ENCODE data around the gene TM2D3. TPM values are rescaled to one million over a fixed set of nuclear protein-coding genes. Genes with fewer than 3 reads are reported as not detected.

Gene TM2D3, protein sequence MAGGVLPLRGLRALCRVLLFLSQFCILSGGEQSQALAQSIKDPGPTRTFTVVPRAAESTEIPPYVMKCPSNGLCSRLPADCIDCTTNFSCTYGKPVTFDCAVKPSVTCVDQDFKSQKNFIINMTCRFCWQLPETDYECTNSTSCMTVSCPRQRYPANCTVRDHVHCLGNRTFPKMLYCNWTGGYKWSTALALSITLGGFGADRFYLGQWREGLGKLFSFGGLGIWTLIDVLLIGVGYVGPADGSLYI
- total RNA-seq (10 to 100 TPM; 36.5 to 49.2 (median 42.3) TPM), polyA plus RNA-seq (49.7 TPM)
- long read RNA-seq, donor 1, transcript TM2D3-202 (5 exons, 1,329 nt) = major isoform, 29 of 44 reads
- long read RNA-seq, donor 1, transcript TM2D3-201 (6 exons, 1,381 nt) = minor isoform, 13 of 44 reads
- long read RNA-seq, donor 1, partial matches to known transcripts = 0 of 44 reads
- long read RNA-seq, donor 1, other reads (novel, unspliced or antisense) = 1 of 44 reads
- long read RNA-seq, donor 2, transcript TM2D3-202 (5 exons, 1,329 nt) = major isoform, 13 of 19 reads
- long read RNA-seq, donor 2, partial matches to known transcripts = 0 of 19 reads
- long read RNA-seq, donor 2, other reads (novel, unspliced or antisense) = 2 of 19 reads
- long read RNA-seq, donor 3, transcript TM2D3-202 (5 exons, 1,329 nt) = major isoform, 60 of 90 reads
- long read RNA-seq, donor 3, transcript TM2D3-201 (6 exons, 1,381 nt) = minor isoform, 18 of 90 reads
- long read RNA-seq, donor 3, partial matches to known transcripts = 1 of 90 reads
- long read RNA-seq, donor 3, other reads (novel, unspliced or antisense) = 6 of 90 reads
- long read RNA-seq, donor 4, transcript TM2D3-202 (5 exons, 1,329 nt) = major isoform, 14 of 18 reads
- long read RNA-seq, donor 4, partial matches to known transcripts = 0 of 18 reads
- long read RNA-seq, donor 4, other reads (novel, unspliced or antisense) = 1 of 18 reads

DNA sequence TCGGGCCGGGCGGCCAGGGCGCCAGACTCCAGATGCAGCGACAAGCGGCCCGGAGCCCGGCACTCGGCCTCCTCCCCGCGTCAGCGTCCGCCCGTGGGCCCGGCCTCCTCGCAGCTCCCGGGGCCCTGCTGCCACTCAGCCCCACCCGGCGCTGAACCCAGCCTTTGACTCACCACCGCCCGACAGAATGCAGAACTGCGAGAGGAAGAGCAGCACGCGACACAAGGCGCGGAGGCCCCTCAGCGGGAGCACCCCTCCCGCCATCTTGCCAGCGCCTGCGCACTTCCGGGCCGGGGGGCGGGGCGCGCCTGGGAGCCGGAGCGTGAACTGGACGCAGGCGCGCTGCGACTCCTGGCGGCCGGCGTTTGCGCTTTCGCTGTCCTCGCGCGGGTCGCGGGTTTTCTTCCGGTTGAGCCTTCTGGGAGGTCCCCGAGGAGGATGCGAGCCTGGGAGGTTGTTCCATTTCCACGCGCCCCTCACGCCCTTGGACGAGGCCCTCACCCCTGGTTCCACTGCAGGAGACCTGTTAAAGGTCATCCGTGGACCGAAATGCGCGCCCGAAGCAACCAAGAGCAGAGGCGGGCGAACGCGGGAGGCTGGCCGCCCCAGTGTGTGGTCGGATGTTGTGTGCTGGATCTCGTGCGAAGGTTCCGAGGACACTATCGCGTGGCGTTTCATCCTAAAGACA lies at the start of gene TM2D3:
Gene TM2D3 (minus strand): TSS at position 284 of the 688 bp plus-strand sequence. CDS start 20 bp downstream, at position 264.
- Histone ChIP-seq H3K4me3 (ENCODE audit: low read length) (peak within 1 kb of the TSS; percentile 76), H3K27me3 (ENCODE audit: control insufficient read depth, insufficient read depth) (no peaks in the 10 kb centered on the region), H3K27ac (ENCODE audit: low read length) (peak within 1 kb of the TSS; percentile 95), H3K9me3 (ENCODE audit: control insufficient read depth, low read length) (no peaks in the 10 kb centered on the region), H3K4me1 (ENCODE audit: control insufficient read depth, insufficient read depth, low read length) (peaks cover 5% of the 10 kb centered on the region)
- ATAC-seq (peak; percentile 97 to 98), DNase-seq (peak; percentile 95 to 99 (median 98))
- under 1% methylated on average over 75 of the region's 75 CpGs for WGBS
- intact Hi-C loops (cut with DNase I) = loop anchor here in 1 of 4 donors (5.0 kb wide), 1 partner anchor 355 kb away; the partner anchor contains the start of gene SNRPA1

- H3K27ac ChIP-seq (ENCODE audit: low read length) = no peak overlapping the region
- H3K4me3 ChIP-seq (ENCODE audit: low read length) = no peak overlapping the region
- H3K4me1 ChIP-seq (ENCODE audit: control insufficient read depth, insufficient read depth, low read length) = no peaks in the 10 kb centered on the region
- ATAC-seq (no peak), DNase-seq (no peak)
- H3K9me3 ChIP-seq (ENCODE audit: control insufficient read depth, low read length) = no peaks in the 10 kb centered on the region
- WGBS = 94% methylated on average over 2 of the region's 2 CpGs
- no peaks in the 10 kb centered on the region for H3K27me3 ChIP-seq (ENCODE audit: control insufficient read depth, insufficient read depth)
- intact Hi-C loops (cut with DNase I) = no loop called here
Measured at GRCh38 chr15:101698314-101698713, 46.1 kb upstream of the TM2D3 start.

DNA sequence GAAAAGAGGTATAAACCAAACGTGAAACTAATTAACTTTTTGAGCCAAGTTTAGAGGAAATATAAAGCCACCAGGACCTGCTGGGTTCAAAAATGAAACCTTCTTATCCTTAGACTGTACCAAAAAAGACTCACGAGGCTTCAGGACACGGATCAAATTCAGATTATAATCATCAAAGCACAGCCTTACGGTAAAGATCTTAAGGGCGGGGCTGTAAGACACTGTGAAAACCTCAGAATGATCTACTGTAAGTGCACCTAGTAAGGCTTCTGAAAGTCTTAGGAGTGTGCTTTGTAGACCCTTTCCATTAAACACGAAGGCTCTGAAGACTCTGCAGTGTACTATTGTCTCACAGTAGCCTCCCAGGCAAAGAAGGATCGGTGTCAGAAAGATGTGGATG lies 45.3 kb upstream of the TM2D3 start:
- 97% methylated on average over 7 of the region's 7 CpGs for WGBS
- intact Hi-C loops (cut with DNase I) = no loop called here
- no peak for ATAC-seq

DNA sequence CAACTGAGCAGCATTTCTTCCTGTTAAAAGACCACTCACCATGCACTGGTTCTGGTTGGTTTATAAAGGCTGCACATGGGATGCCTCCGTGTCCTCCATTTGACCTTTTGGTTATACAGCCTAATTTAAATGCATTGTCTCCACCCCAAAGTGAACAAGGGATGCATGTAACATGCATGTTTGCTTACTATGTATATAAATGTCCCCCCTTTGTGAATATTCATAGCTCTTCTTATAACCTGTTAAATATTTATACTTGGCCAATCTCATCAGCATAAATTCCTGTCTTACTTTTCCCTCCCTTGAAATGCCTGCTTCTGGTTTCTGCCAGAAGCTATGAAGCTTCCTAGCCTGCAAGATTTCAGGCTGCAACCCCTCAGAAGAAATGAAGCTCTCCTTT lies 44.6 kb upstream of the TM2D3 start:
- H3K4me3 ChIP-seq (ENCODE audit: low read length) = no peak overlapping the region
- no peak for ATAC-seq
- intact Hi-C loops (cut with DNase I) = no loop called here
- 98% methylated on average over 1 of the region's 1 CpG for WGBS
- H3K4me1 ChIP-seq (ENCODE audit: control insufficient read depth, insufficient read depth, low read length) = no peaks in the 10 kb centered on the region
- H3K27ac ChIP-seq (ENCODE audit: low read length) = no peak overlapping the region
- DNase-seq = no peak
- H3K27me3 ChIP-seq (ENCODE audit: control insufficient read depth, insufficient read depth) = no peaks in the 10 kb centered on the region
- no peaks in the 10 kb centered on the region for H3K9me3 ChIP-seq (ENCODE audit: control insufficient read depth, low read length)

More for the DNA sequence above, 45.3 kb upstream of the TM2D3 start:
- no peak for DNase-seq
- Histone ChIP-seq H3K4me1 (ENCODE audit: control insufficient read depth, insufficient read depth, low read length) (no peaks in the 10 kb centered on the region), H3K9me3 (ENCODE audit: control insufficient read depth, low read length) (no peaks in the 10 kb centered on the region), H3K4me3 (ENCODE audit: low read length) (no peak overlapping the region), H3K27me3 (ENCODE audit: control insufficient read depth, insufficient read depth) (no peaks in the 10 kb centered on the region), H3K27ac (ENCODE audit: low read length) (no peak overlapping the region)

- no peaks in the 10 kb centered on the region for H3K27me3 ChIP-seq (ENCODE audit: control insufficient read depth, insufficient read depth)
- ATAC-seq (no peak), DNase-seq (no peak)
- H3K4me3 ChIP-seq (ENCODE audit: low read length) = no peak overlapping the region
- H3K4me1 ChIP-seq (ENCODE audit: control insufficient read depth, insufficient read depth, low read length) = no peaks in the 10 kb centered on the region
- H3K27ac ChIP-seq (ENCODE audit: low read length) = no peak overlapping the region
- 95% methylated on average over 2 of the region's 2 CpGs for WGBS
- intact Hi-C loops (cut with DNase I) = no loop called here
- no peaks in the 10 kb centered on the region for H3K9me3 ChIP-seq (ENCODE audit: control insufficient read depth, low read length)
Measured at GRCh38 chr15:101694261-101694660, 42.1 kb upstream of the TM2D3 start.

DNA sequence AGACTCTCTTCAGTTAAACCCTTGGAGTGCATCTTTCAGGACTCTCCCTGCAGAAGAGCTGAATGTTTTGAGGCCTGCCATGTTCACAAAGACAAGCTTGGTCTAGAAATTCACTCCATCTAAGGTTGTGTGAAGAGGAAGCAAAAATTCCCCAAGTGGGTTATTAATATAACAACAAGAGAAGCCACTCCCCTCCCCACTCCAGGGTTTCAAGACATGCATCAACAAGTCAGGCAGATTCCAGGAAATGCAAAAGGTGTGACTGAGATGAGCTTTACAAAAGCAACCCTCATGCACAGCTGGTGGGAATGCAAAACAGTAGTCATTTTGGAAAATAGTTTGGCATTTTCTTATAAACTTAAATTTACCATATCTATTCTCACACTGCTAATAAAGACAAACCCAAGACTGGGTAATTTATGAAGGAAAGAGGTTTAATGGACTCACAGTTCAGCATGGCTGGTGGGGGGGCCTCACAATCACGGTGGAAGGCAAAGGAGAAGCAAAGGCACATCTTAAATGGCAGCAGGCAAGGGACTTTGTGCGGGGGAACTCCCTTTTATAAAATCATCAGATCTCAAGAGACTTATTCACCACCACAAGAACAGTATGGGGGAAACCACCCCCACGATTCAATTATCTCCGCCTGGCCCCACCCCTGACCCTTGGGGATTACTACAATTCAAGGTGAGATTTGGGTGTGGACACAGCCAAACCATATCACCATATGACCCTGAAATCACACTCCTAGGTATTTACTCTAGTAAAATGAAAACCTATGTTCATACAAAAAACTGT lies 40.8 kb upstream of the TM2D3 start:
- no peaks in the 10 kb centered on the region for H3K9me3 ChIP-seq (ENCODE audit: control insufficient read depth, low read length)
- ATAC-seq (no peak), DNase-seq (no peak)
- H3K27me3 ChIP-seq (ENCODE audit: control insufficient read depth, insufficient read depth) = no peaks in the 10 kb centered on the region
- no peak overlapping the region for H3K4me3 ChIP-seq (ENCODE audit: low read length)
- no peaks in the 10 kb centered on the region for H3K4me1 ChIP-seq (ENCODE audit: control insufficient read depth, insufficient read depth, low read length)
- intact Hi-C loops (cut with DNase I) = no loop called here
- 93% methylated on average over 4 of the region's 4 CpGs for WGBS
- no peak overlapping the region for H3K27ac ChIP-seq (ENCODE audit: low read length)

DNA sequence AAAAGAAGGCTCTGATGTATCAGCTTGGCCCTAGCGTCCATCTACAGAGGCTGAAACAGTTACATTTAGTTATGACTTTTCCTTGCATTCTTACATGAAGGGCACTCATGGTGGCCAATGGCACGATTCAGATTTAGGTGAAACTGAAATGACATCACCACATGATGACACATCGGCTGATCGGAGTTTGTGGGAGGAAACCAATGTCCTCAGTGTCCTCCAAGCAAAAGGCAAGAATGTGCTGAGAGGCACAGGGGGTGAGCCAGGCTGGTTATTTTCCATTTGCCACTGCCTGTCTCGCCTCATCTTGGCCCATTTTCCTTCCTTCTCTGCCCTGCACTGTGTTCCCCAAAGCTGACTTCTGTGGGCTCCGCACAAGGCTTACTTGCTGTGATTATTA lies 37.7 kb upstream of the TM2D3 start:
- 88% methylated on average over 6 of the region's 6 CpGs for WGBS
- ATAC-seq = no peak

DNA sequence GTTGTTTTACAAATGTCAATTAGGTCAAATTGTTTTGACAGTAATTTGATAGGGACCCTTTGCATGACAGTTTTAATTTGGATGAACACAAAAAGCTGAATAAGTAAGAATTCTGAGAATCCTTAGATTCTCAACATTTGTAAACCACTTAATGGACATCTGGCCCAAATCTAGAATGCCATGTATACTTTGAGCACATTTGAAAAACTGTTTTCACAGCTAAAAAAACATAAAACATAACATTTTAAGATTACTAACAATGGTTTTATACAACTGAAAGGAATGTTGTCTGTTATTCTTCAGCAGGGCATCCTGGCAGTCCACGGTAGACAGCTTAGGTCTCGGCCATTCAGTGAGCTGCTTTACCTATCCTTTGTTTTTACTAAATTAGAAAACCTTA lies 34.5 kb upstream of the TM2D3 start:
- DNase-seq (no peak), ATAC-seq (no peak)
- Histone ChIP-seq H3K27me3 (ENCODE audit: control insufficient read depth, insufficient read depth) (no peaks in the 10 kb centered on the region), H3K27ac (ENCODE audit: low read length) (no peak overlapping the region), H3K4me1 (ENCODE audit: control insufficient read depth, insufficient read depth, low read length) (no peaks in the 10 kb centered on the region), H3K9me3 (ENCODE audit: control insufficient read depth, low read length) (no peaks in the 10 kb centered on the region), H3K4me3 (ENCODE audit: low read length) (no peak overlapping the region)
- WGBS = 95% methylated on average over 2 of the region's 2 CpGs
- intact Hi-C loops (cut with DNase I) = no loop called here

More for the DNA sequence above, 37.7 kb upstream of the TM2D3 start:
- Histone ChIP-seq H3K4me1 (ENCODE audit: control insufficient read depth, insufficient read depth, low read length) (no peaks in the 10 kb centered on the region), H3K9me3 (ENCODE audit: control insufficient read depth, low read length) (no peaks in the 10 kb centered on the region), H3K4me3 (ENCODE audit: low read length) (no peak overlapping the region), H3K27ac (ENCODE audit: low read length) (no peak overlapping the region), H3K27me3 (ENCODE audit: control insufficient read depth, insufficient read depth) (no peaks in the 10 kb centered on the region)
- DNase-seq = no peak
- intact Hi-C loops (cut with DNase I) = no loop called here

DNA sequence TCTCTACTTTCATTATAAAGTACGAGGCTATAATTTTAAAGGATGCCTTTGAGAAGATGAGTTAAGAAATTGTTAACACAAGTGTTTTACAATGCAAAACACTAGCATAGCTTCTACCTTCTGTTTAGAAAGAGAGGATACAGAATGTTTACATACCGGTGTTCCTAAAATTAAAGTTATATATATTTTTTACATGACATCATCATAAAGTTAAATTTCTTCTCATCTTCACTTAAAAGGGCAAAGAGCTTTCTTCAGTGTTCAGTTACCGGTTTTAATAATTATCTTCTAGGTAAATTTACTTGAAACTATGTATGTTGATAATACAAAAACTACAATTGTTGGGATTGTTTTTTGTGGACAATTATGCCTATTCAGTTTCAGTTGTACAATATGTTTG lies 32.7 kb upstream of the TM2D3 start:
- Histone ChIP-seq H3K27me3 (ENCODE audit: control insufficient read depth, insufficient read depth) (no peaks in the 10 kb centered on the region), H3K9me3 (ENCODE audit: control insufficient read depth, low read length) (no peaks in the 10 kb centered on the region), H3K27ac (ENCODE audit: low read length) (no peak overlapping the region), H3K4me3 (ENCODE audit: low read length) (no peak overlapping the region), H3K4me1 (ENCODE audit: control insufficient read depth, insufficient read depth, low read length) (no peaks in the 10 kb centered on the region)
- ATAC-seq (no peak), DNase-seq (no peak)
- intact Hi-C loops (cut with DNase I) = no loop called here
- 94% methylated on average over 3 of the region's 3 CpGs for WGBS

GRCh38 chr15:101684384-101684783 lies 32.2 kb upstream of the TM2D3 start:
- DNase-seq (no peak), ATAC-seq (no peak)
- Histone ChIP-seq H3K4me1 (ENCODE audit: control insufficient read depth, insufficient read depth, low read length) (no peaks in the 10 kb centered on the region), H3K4me3 (ENCODE audit: low read length) (no peak overlapping the region), H3K27ac (ENCODE audit: low read length) (no peak overlapping the region), H3K9me3 (ENCODE audit: control insufficient read depth, low read length) (no peaks in the 10 kb centered on the region), H3K27me3 (ENCODE audit: control insufficient read depth, insufficient read depth) (no peaks in the 10 kb centered on the region)
- WGBS = 69% methylated on average over 1 of the region's 1 CpG
- intact Hi-C loops (cut with DNase I) = no loop called here
